ENCODE measurements around the gene CFAP97. TPM values are rescaled to one million over a fixed set of nuclear protein-coding genes. Genes with fewer than 3 reads are reported as not detected.
A peak's percentile ranks its signal among the peaks of the same experiment; 100 is the strongest.

The CFAP97 gene
- total and polyA plus RNA-seq, 9 of the 15 experiments (the other 6 are each of a cell fraction or from before 2014, with no cell fraction given), result 17.3 to 57.8 (median 44.4) TPM

- TF ChIP-seq, protein P1, sequence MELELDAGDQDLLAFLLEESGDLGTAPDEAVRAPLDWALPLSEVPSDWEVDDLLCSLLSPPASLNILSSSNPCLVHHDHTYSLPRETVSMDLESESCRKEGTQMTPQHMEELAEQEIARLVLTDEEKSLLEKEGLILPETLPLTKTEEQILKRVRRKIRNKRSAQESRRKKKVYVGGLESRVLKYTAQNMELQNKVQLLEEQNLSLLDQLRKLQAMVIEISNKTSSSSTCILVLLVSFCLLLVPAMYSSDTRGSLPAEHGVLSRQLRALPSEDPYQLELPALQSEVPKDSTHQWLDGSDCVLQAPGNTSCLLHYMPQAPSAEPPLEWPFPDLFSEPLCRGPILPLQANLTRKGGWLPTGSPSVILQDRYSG (tag; conservative IDR thresholded peaks at IDR 0.05; ENCODE audit: low read depth), result no peak
- TF ChIP-seq TAF9B (IDR thresholded peaks at IDR 0.05; ENCODE audit: partially characterized antibody) (no peak), RBM39 (optimal IDR thresholded peaks at IDR 0.05; ENCODE audit: low read depth, low read length) (no peak), NR4A1 (CRISPR knock-in tag; IDR thresholded peaks at IDR 0.05) (no peak), NR4A1 (tag; IDR thresholded peaks at IDR 0.05) (no peak), POLR2AphosphoS5 (IDR thresholded peaks at IDR 0.05; ENCODE audit: control insufficient read depth, insufficient read depth, low read depth, low read length) (no peak), GATAD2B (IDR thresholded peaks at IDR 0.05; ENCODE audit: borderline replicate concordance) (0 out of 2 replicates have a peak, but pooled peaks have one; percentile 48), GTF2B (IDR thresholded peaks at IDR 0.05; ENCODE audit: extremely low read depth, insufficient read length) (no peak), OTX1 (CRISPR knock-in tag; IDR thresholded peaks at IDR 0.05) (no peak), ZNF316 (IDR thresholded peaks at IDR 0.05) (peak; percentile 76), ZNF639 (CRISPR knock-in tag; conservative IDR thresholded peaks at IDR 0.05 in 1 of 2, IDR thresholded peaks at IDR 0.05 in 1 of 2) (peak in 1 of 2 experiments; percentile 44; a peak in 1 of 4 replicates), SP1 (CRISPR knock-in tag; IDR thresholded peaks at IDR 0.05) (no peak), FOXA3 (CRISPR knock-in tag; conservative IDR thresholded peaks at IDR 0.05 in 1 of 2, IDR thresholded peaks at IDR 0.05 in 1 of 2) (no peak), DMBX1 (CRISPR knock-in tag; IDR thresholded peaks at IDR 0.05; ENCODE audit: borderline replicate concordance) (no peak), MAFK (IDR thresholded peaks at IDR 0.05; ENCODE audit: low read length) (peak; percentile 69; the same call in 1 of the 2 replicates), ZNF717 (CRISPR knock-in tag; IDR thresholded peaks at IDR 0.05) (no peak), PRDM10 (IDR thresholded peaks at IDR 0.05; ENCODE audit: partially characterized antibody) (peak; percentile 38)
- TF ChIP-seq, protein P2, sequence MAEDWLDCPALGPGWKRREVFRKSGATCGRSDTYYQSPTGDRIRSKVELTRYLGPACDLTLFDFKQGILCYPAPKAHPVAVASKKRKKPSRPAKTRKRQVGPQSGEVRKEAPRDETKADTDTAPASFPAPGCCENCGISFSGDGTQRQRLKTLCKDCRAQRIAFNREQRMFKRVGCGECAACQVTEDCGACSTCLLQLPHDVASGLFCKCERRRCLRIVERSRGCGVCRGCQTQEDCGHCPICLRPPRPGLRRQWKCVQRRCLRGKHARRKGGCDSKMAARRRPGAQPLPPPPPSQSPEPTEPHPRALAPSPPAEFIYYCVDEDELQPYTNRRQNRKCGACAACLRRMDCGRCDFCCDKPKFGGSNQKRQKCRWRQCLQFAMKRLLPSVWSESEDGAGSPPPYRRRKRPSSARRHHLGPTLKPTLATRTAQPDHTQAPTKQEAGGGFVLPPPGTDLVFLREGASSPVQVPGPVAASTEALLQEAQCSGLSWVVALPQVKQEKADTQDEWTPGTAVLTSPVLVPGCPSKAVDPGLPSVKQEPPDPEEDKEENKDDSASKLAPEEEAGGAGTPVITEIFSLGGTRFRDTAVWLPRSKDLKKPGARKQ (CRISPR knock-in tag; IDR thresholded peaks at IDR 0.05), result no peak
Observed at GRCh38 chr4:185119927-185120630, 83.7 kb downstream of the CFAP97 start (continued).
